PC-9 (cell line): ENCODE measurements around the gene VWA8. TPM values are rescaled to one million over a fixed set of nuclear protein-coding genes. Genes with fewer than 3 reads are reported as not detected.

Experiments
- BruUV-seq: library from RNA; stranded (reverse); fragments of 400-500 nt; replicated peaks from 2 replicates; lab custom pipeline; 2021; lab: Mats Ljungman, UMichigan
- CTCF ChIA-PET: fragments of 300-600 bp; sonication (Branson Sonifier 250); formaldehyde crosslinking; loops from one replicate; lab custom pipeline; 2022; ENCODE audit warnings: antibody characterized with exemption; lab: Charles Lee
- POLR2A ChIA-PET: fragments of 300-600 bp; sonication (Branson Sonifier 250); formaldehyde crosslinking; loops from one replicate; lab custom pipeline; 2022; ENCODE audit warnings: antibody characterized with exemption; ENCODE audit not compliant: unreplicated experiment; lab: Charles Lee
- DNase-seq, 2 experiments: peaks; one replicate each; pipeline versions ENCODE4 v3.0.0 to v3.0.0-alpha.2; 2015 to 2022; ENCODE audit warnings: mixed read lengths in 1 of 2
- H2AFZ ChIP-seq: fragments of 200-600 bp; sonication (generic); 2 replicates; pipeline ENCODE4 v1.8.1; 2017; ENCODE audit warnings: antibody characterized with exemption
- H3F3A ChIP-seq: fragments of 200-600 bp; sonication (generic); 2 replicates; pipeline ENCODE4 v1.8.1; 2017; ENCODE audit warnings: antibody characterized with exemption, mild to moderate bottlenecking, low read depth; ENCODE audit not compliant: insufficient read depth
- H3K27ac ChIP-seq: fragments of 200-600 bp; sonication (generic); 2 replicates; pipeline ENCODE4 v1.6.1; 2016; ENCODE audit warnings: mixed run types
- H3K27me3 ChIP-seq: fragments of 200-600 bp; sonication (generic); 2 replicates; pipeline ENCODE4 v1.6.1; 2016; ENCODE audit warnings: low read depth, mixed run types; ENCODE audit not compliant: insufficient read depth
- H3K36me3 ChIP-seq: fragments of 200-600 bp; sonication (generic); 2 replicates; pipeline ENCODE4 v1.6.1; 2016; ENCODE audit warnings: low read depth, mixed run types
- H3K4me1 ChIP-seq: fragments of 200-600 bp; sonication (generic); replicated peaks from 2 replicates; pipeline ENCODE4 v1.6.1; 2016; ENCODE audit warnings: mixed run types; ENCODE audit not compliant: insufficient read depth
- H3K4me2 ChIP-seq: fragments of 200-600 bp; sonication (generic); 2 replicates; pipeline ENCODE4 v1.6.1; 2017; ENCODE audit warnings: mixed run types
- H3K4me3 ChIP-seq: fragments of 200-600 bp; sonication (generic); 2 replicates; pipeline ENCODE4 v1.6.1; 2016; ENCODE audit warnings: mixed run types
- H3K79me2 ChIP-seq: fragments of 200-600 bp; sonication (generic); 2 replicates; pipeline ENCODE4 v1.6.1; 2017; ENCODE audit warnings: low read depth, mixed run types
- H3K9me2 ChIP-seq: fragments of 200-600 bp; sonication (generic); 2 replicates; pipeline ENCODE4 v1.8.1; 2017; ENCODE audit warnings: mild to moderate bottlenecking; ENCODE audit not compliant: insufficient read depth
- H3K9me3 ChIP-seq: fragments of 200-600 bp; sonication (generic); 2 replicates; pipeline ENCODE4 v1.8.1; 2016; ENCODE audit warnings: low read depth; ENCODE audit not compliant: insufficient read depth
- H4K20me1 ChIP-seq: fragments of 200-600 bp; sonication (generic); 2 replicates; pipeline ENCODE4 v1.8.1; 2017; ENCODE audit not compliant: insufficient read depth
- EZH2 ChIP-seq: fragments of 200-600 bp; sonication (generic); IDR thresholded peaks from 2 replicates; pipeline ENCODE4 v1.8.0; 2017; ENCODE audit warnings: antibody characterized with exemption, low read depth
- intact Hi-C: fragments of 100-400 bp; cut with micrococcal nuclease; formaldehyde crosslinking; loops from one replicate; pipeline ENCODE4 v1.10.0; 2022; ENCODE audit not compliant: unreplicated experiment
- total RNA-seq: library from RNA; stranded (reverse); gene quantifications from 2 replicates; pipeline ENCODE4 v1.2.3, GENCODE V29; 2021
- TF ChIP-seq, protein P1 (sequence below): fragments of 200-600 bp; sonication (generic); conservative IDR thresholded peaks from 2 replicates; pipeline ENCODE4 v1.6.1; 2017; ENCODE audit warnings: mixed run types, antibody characterized with exemption, mild to moderate bottlenecking, moderate library complexity

The VWA8 gene
- total RNA-seq, 1 experiment from 2014 or later, result 14.1 TPM

DNA sequence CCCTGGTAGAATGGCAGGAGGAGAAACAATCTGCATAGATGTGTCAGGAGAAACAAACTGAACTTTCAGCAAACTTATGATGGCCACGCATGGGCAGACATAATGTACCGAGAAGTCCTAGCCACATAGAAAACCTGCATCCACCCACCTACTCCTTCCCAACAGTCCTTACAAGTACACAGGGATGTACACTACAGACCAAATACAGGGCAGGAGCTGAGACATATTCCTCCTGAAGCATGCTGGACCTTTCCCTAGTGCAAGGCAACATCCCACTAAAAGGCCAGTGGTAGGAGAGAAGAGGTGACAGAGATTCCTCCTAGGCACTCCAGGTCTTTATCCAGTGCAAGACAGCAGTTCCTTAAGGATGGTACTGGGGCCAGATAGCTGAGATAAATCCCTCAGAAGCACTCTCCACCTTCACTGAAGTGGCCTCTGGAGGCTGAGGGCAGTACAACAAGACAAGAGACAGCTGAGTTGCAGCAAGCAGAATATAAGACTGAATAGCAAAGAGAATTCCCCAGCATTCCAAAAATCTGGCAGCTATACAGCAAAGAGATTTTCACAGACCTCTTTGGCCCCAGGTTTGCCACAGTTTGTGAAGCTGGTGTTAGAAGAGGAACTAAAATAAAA is 18.3 kb downstream of the VWA8 start:
- no TSS peak for BruUV-seq

GRCh38 chr13:41941174-41941573 is 19.7 kb downstream of the VWA8 start:
- Histone ChIP-seq H2AFZ (no peak overlapping the region), H3K27me3 (no peaks in the 10 kb centered on the region), H3K4me2 (no peak overlapping the region), H3K4me1 (no peaks in the 10 kb centered on the region), H4K20me1 (no peaks in the 10 kb centered on the region), H3K9me2 (no peaks in the 10 kb centered on the region), H3K27ac (no peak overlapping the region), H3K36me3 (no peaks in the 10 kb centered on the region), H3F3A (no peaks in the 10 kb centered on the region), H3K9me3 (no peaks in the 10 kb centered on the region), H3K4me3 (no peak overlapping the region), H3K79me2 (no peaks in the 10 kb centered on the region)
- BruUV-seq, result no TSS peak
- intact Hi-C loops, result no loop called here
- TF ChIP-seq EZH2, result no peak
- TF ChIP-seq, protein P1, sequence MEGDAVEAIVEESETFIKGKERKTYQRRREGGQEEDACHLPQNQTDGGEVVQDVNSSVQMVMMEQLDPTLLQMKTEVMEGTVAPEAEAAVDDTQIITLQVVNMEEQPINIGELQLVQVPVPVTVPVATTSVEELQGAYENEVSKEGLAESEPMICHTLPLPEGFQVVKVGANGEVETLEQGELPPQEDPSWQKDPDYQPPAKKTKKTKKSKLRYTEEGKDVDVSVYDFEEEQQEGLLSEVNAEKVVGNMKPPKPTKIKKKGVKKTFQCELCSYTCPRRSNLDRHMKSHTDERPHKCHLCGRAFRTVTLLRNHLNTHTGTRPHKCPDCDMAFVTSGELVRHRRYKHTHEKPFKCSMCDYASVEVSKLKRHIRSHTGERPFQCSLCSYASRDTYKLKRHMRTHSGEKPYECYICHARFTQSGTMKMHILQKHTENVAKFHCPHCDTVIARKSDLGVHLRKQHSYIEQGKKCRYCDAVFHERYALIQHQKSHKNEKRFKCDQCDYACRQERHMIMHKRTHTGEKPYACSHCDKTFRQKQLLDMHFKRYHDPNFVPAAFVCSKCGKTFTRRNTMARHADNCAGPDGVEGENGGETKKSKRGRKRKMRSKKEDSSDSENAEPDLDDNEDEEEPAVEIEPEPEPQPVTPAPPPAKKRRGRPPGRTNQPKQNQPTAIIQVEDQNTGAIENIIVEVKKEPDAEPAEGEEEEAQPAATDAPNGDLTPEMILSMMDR, result no peak
- ChIA-PET POLR2A (no interaction called here), CTCF (no interaction called here)
- DNase-seq, result no peak

More for the DNA sequence above, 18.3 kb downstream of the VWA8 start:
- Histone ChIP-seq H3K36me3 (no peaks in the 10 kb centered on the region), H3K27me3 (no peaks in the 10 kb centered on the region), H3F3A (no peaks in the 10 kb centered on the region), H2AFZ (no peak overlapping the region), H3K4me3 (no peak overlapping the region), H3K9me3 (no peaks in the 10 kb centered on the region), H3K4me1 (no peaks in the 10 kb centered on the region), H4K20me1 (no peaks in the 10 kb centered on the region), H3K9me2 (no peaks in the 10 kb centered on the region), H3K27ac (no peak overlapping the region), H3K79me2 (no peaks in the 10 kb centered on the region), H3K4me2 (no peak overlapping the region)
- intact Hi-C loops, result no loop called here
- TF ChIP-seq, protein P1, result no peak
- TF ChIP-seq EZH2, result no peak
- ChIA-PET CTCF (no interaction called here), POLR2A (no interaction called here)
- no peak for DNase-seq

DNA sequence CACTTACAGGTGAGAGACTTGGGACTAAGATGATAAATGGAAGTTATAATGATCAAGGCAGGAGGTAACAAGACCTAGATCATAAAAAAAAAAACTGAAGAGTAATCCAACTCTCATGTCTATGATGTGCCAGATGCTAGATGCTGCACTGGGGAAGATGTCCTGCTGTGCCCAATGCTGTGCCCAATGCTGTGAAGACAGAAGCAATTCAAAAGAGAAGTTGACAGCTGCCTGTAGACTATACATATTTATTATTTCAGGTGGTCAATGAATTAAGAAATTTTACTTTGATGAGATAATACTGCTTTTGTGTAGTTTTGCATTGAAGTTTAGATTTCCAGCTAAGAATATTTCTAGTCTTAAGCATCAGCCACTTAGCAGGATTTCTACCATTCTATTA is 21.5 kb downstream of the VWA8 start:
- no peak overlapping the region for H3K27ac ChIP-seq
- no peaks in the 10 kb centered on the region for H3K4me1 ChIP-seq
- no peak for DNase-seq
- CTCF ChIA-PET, result no interaction called here
- no peaks in the 10 kb centered on the region for H3K9me2 ChIP-seq
- no peaks in the 10 kb centered on the region for H3K36me3 ChIP-seq
- no peaks in the 10 kb centered on the region for H3K9me3 ChIP-seq
- TF ChIP-seq EZH2, result no peak
- TF ChIP-seq, protein P1, result no peak
- BruUV-seq, result no TSS peak
- H3K4me3 ChIP-seq, result no peak overlapping the region
- intact Hi-C loops, result no loop called here
- no peaks in the 10 kb centered on the region for H3K27me3 ChIP-seq
- H3K79me2 ChIP-seq, result no peaks in the 10 kb centered on the region
- POLR2A ChIA-PET, result no interaction called here
- no peak overlapping the region for H3K4me2 ChIP-seq
- H4K20me1 ChIP-seq, result no peaks in the 10 kb centered on the region
- H3F3A ChIP-seq, result no peaks in the 10 kb centered on the region
- no peak overlapping the region for H2AFZ ChIP-seq
